K562 (cell line): ENCODE measurements around the gene ACVR1C. TPM values are rescaled to one million over a fixed set of nuclear protein-coding genes. Genes with fewer than 3 reads are reported as not detected.

Source experiments
- ATAC-seq: fragments of 200-7000 bp; cut with Tn5 transposase; 3 replicates; pipeline ENCODE4 v1.9.1; 2020; ENCODE audit warnings: moderate library complexity
- BruUV-seq: library from RNA; stranded (reverse); fragments of 400-500 nt; replicated peaks from 2 replicates; lab custom pipeline; 2021; lab: Mats Ljungman, UMichigan
- CTCF ChIA-PET: fragments of 300-600 bp; formaldehyde crosslinking; extraction: SDS; loops from one replicate; lab custom pipeline; 2021; ENCODE audit warnings: low intra/inter-chr PET ratio; lab: Yijun Ruan, JAX
- POLR2A ChIA-PET: fragments of 300-600, 350-650 bp; sonication (Branson Sonifier 250); formaldehyde crosslinking; extraction: SDS; loops from one replicate; lab custom pipeline; 2021; ENCODE audit warnings: antibody characterized with exemption, inconsistent platforms; lab: Yijun Ruan, JAX
- DNase-seq, 4 experiments: peaks; one replicate each; pipeline versions ENCODE4 v3.0.0 to v3.0.0-alpha.2; 2011 to 2018; ENCODE audit warnings: low spot score in 3 of 4, mixed read lengths in 3 of 4; ENCODE audit errors: extremely low read depth in 1 of 4
- FAIRE-seq: peaks from 2 replicates; lab custom pipeline; 2011; peaks lifted over from hg19 to GRCh38; lab: Jason Lieb, UNC
- H2AFZ ChIP-seq: 2 replicates; pipeline ENCODE4 v1.6.0; 2011; ENCODE audit warnings: low read depth, low read length, control low read depth, inconsistent platforms
- H3K27ac ChIP-seq: fragments of 200-600 bp; 3 replicates; pipeline ENCODE4 v1.8.0; 2011; ENCODE audit warnings: low read depth, mild to moderate bottlenecking, control low read depth, inconsistent platforms, low read length, moderate library complexity, mixed read lengths; ENCODE audit errors: extremely low read depth
- H3K27me3 ChIP-seq, 2 experiments: fragments of 300-600 bp in 1 of 2; 2 replicates in 1 of 2; 3 replicates in 1 of 2; pipeline versions ENCODE4 v1.6.0 to v1.8.0; 2011; ENCODE audit warnings: inconsistent platforms in 2 of 2, low read length in 2 of 2, mild to moderate bottlenecking in 1 of 2, mixed read lengths in 1 of 2, moderate library complexity in 1 of 2; ENCODE audit not compliant: control insufficient read depth in 2 of 2, insufficient read depth in 2 of 2
- H3K36me3 ChIP-seq: fragments of 300-600 bp; 3 replicates; pipeline ENCODE4 v1.8.0; 2011; ENCODE audit warnings: mild to moderate bottlenecking, low read length, inconsistent platforms; ENCODE audit not compliant: control insufficient read depth, insufficient read depth
- H3K4me1 ChIP-seq, 2 experiments: fragments of 200-600 bp in 1 of 2; replicated peaks in 1 of 2; 2 replicates in 1 of 2; 3 replicates in 1 of 2; pipeline versions ENCODE4 v1.5.1 to v1.8.0; 2011; ENCODE audit warnings: inconsistent platforms in 2 of 2, low read length in 2 of 2, mild to moderate bottlenecking in 1 of 2, mixed read lengths in 1 of 2, moderate library complexity in 1 of 2; ENCODE audit not compliant: control insufficient read depth in 2 of 2, insufficient read depth in 2 of 2
- H3K4me2 ChIP-seq: 2 replicates; pipeline ENCODE4 v1.6.1; 2011; ENCODE audit warnings: low read length, control low read depth, inconsistent platforms, mixed read lengths; ENCODE audit not compliant: insufficient read depth
- H3K4me3 ChIP-seq: fragments of 200-600 bp; sonication (generic), shearing (Covaris generic); 2 replicates; pipeline ENCODE4 v1.5.1; 2016; ENCODE audit warnings: control low read depth, inconsistent platforms
- H3K79me2 ChIP-seq: fragments of 200-600 bp; 3 replicates; pipeline ENCODE4 v1.8.0; 2011; ENCODE audit warnings: low read length, inconsistent platforms; ENCODE audit not compliant: control insufficient read depth, insufficient read depth
- H3K9ac ChIP-seq, 2 experiments: 2 replicates each; pipeline versions ENCODE4 v1.6.0 to v1.6.1; 2011; ENCODE audit warnings: low read depth in 2 of 2, low read length in 2 of 2, control low read depth in 1 of 2, inconsistent platforms in 1 of 2, mild to moderate bottlenecking in 1 of 2, mixed read lengths in 1 of 2; ENCODE audit not compliant: insufficient read depth in 1 of 2
- H3K9me1 ChIP-seq: one replicate; pipeline ENCODE4 v1.6.0; 2011; ENCODE audit warnings: inconsistent platforms, mild to moderate bottlenecking, low read length, moderate library complexity; ENCODE audit not compliant: control insufficient read depth, insufficient read depth
- H3K9me3 ChIP-seq: replicated peaks from 2 replicates; pipeline ENCODE4 v1.5.1; 2011; ENCODE audit warnings: low read depth, low read length, inconsistent platforms; ENCODE audit not compliant: control insufficient read depth, insufficient read depth
- H4K20me1 ChIP-seq: replicated peaks from 2 replicates; pipeline ENCODE4 v1.6.1; 2011; ENCODE audit warnings: low read length, inconsistent platforms, mixed read lengths; ENCODE audit not compliant: control insufficient read depth, insufficient read depth
- ARNT ChIP-seq, 2 experiments: fragments of 450-650 bp; IDR thresholded peaks; 2 replicates each; pipeline ENCODE4 v1.6.1; 2016; ENCODE audit warnings: mild to moderate bottlenecking in 1 of 2
- BHLHE40 ChIP-seq: IDR thresholded peaks from 2 replicates; pipeline ENCODE4 v1.6.1; 2011; ENCODE audit warnings: low read length, improper control_type of control experiment
- CBFA2T3 ChIP-seq: fragments of 450-650 bp; IDR thresholded peaks from 2 replicates; pipeline ENCODE4 v1.6.1; 2017
- CCNT2 ChIP-seq: IDR thresholded peaks from 2 replicates; pipeline ENCODE4 v1.6.1; 2011; ENCODE audit warnings: borderline replicate concordance, low read depth, mild to moderate bottlenecking, moderate library complexity, mixed read lengths, low read length; ENCODE audit not compliant: insufficient read length; ENCODE audit errors: extremely low read depth
- ESRRB ChIP-seq: fragments of 250-450 bp; sonication (Bioruptor Pico); IDR thresholded peaks from 2 replicates; pipeline ENCODE4 v1.5.0; 2020; ENCODE audit warnings: mild to moderate bottlenecking, moderate library complexity, borderline replicate concordance
- FOXJ3 ChIP-seq: sonication (generic); formaldehyde crosslinking; IDR thresholded peaks from 2 replicates; pipeline ENCODE4 v1.4.0; 2020; ENCODE audit warnings: mild to moderate bottlenecking, missing genetic modification reagents
- LARP7 ChIP-seq: fragments of 450-650 bp; IDR thresholded peaks from 2 replicates; pipeline ENCODE4 v1.6.1; 2016
- NFE2 ChIP-seq: IDR thresholded peaks from 2 replicates; pipeline ENCODE4 v1.6.1; 2014; ENCODE audit warnings: antibody characterized with exemption, low read depth
- PRDM10 ChIP-seq: fragments of 450-650 bp; IDR thresholded peaks from 2 replicates; pipeline ENCODE4 v1.6.1; 2018; ENCODE audit not compliant: partially characterized antibody
- RAD21 ChIP-seq, 2 experiments: fragments of 250-450 bp in 1 of 2; fragments of 450-650 bp in 1 of 2; sonication (Bioruptor Pico) in 1 of 2; formaldehyde crosslinking in 1 of 2; IDR thresholded peaks in 1 of 2; conservative IDR thresholded peaks in 1 of 2; 2 replicates each; pipeline versions ENCODE4 v1.4.0 to v1.8.0; 2020 to 2022; ENCODE audit warnings: mild to moderate bottlenecking in 2 of 2, moderate library complexity in 1 of 2
- RBM34 ChIP-seq: fragments of 200-400 bp; formaldehyde crosslinking; IDR thresholded peaks from 2 replicates; pipeline ENCODE4 v1.6.1; 2018; ENCODE audit warnings: low read length, borderline replicate concordance; ENCODE audit not compliant: insufficient read depth
- RBM39 ChIP-seq: fragments of 200-400 bp; formaldehyde crosslinking; optimal IDR thresholded peaks from 2 replicates; pipeline ENCODE3; 2018; ENCODE audit warnings: low read depth, low read length
- TFAP4 ChIP-seq: sonication (generic); formaldehyde crosslinking; IDR thresholded peaks from 2 replicates; pipeline ENCODE4 v1.8.0; 2022; ENCODE audit warnings: missing genetic modification reagents, mild to moderate bottlenecking, moderate library complexity, borderline replicate concordance
- WGBS: fragments of 100-300 bp; shearing (Covaris generic); methylation state at CpG from one replicate; pipeline ENCODE4 v1.1.6; 2016; ENCODE audit warnings: low coverage, mixed read lengths; ENCODE audit not compliant: insufficient coverage; ENCODE audit errors: missing lambda C conversion rate; 5-methylcytosine and 5-hydroxymethylcytosine counted together
- in situ Hi-C: fragments of 300-500 bp; cut with MboI; formaldehyde crosslinking; loops from 4 replicates; pipeline ENCODE4 v1.15.0; 2018; ENCODE audit warnings: inconsistent platforms, mixed read lengths
- intact Hi-C: fragments of 100-400 bp; cut with micrococcal nuclease; formaldehyde crosslinking; loops from 2 replicates; pipeline ENCODE4 v1.14.2; 2022
- polyA plus RNA-seq, 8 experiments: library from polyadenylated mRNA; depleted of rRNA in 4 of 8; stranded (reverse) in 5 of 8; unstranded in 3 of 8; fragments of >200 nt; fragmentation: Nextera tagmentation in 2 of 8; fragmentation: Illumina TruSeq in 1 of 8; extraction: Ambion mirVana in 2 of 8; extraction: Trizol in 1 of 8; gene quantifications; 2 replicates each; pipeline versions ENCODE4 v1.2.1 to v1.2.3, GENCODE V29; 2011 to 2014; ENCODE audit warnings: inconsistent platforms in 1 of 8, missing spikeins in 1 of 8
- total RNA-seq, 7 experiments: library from RNA; depleted of rRNA in 6 of 7; stranded (reverse); fragments of >200 nt in 6 of 7; fragmentation: Illumina TruSeq in 2 of 7; extraction: Trizol in 2 of 7; gene quantifications; 2 replicates each; pipeline versions ENCODE4 v1.2.1 to v1.2.3, GENCODE V29; 2011 to 2021; ENCODE audit warnings: low replicate concordance in 1 of 7

Gene ACVR1C
- total and polyA plus RNA-seq, 9 of the 15 experiments (the other 6 are each of a cell fraction or from before 2014, with no cell fraction given), result 0.05 to 0.58 (median 0.28) TPM

GRCh38 chr2:157489983-157490382, 138.7 kb downstream of the ACVR1C start (continued):
- TF ChIP-seq ARNT (IDR thresholded peaks at IDR 0.05) (no peak), BHLHE40 (no peak), NFE2 (peak; percentile 67), ESRRB (CRISPR knock-in tag) (no peak)

GRCh38 chr2:157488877-157489276, 139.8 kb downstream of the ACVR1C start:
- Histone ChIP-seq H3K9me1 (no peaks in the 10 kb centered on the region), H3K27ac (no peak overlapping the region), H2AFZ (no peak overlapping the region), H3K36me3 (no peaks in the 10 kb centered on the region), H3K4me1 (no peaks in the 10 kb centered on the region), H4K20me1 (no peaks in the 10 kb centered on the region), H3K27me3 (peaks cover 3 to 11% of the 10 kb centered on the region in 2 experiments; a peak in 3 of 5 replicates), H3K4me2 (no peak overlapping the region), H3K4me3 (no peak overlapping the region), H3K9ac (no peak overlapping the region), H3K79me2 (no peaks in the 10 kb centered on the region), H3K9me3 (no peaks in the 10 kb centered on the region)
- POLR2A ChIA-PET, result interaction anchor here (0.8 to 0.9 kb wide), 2 partner anchors 16 to 178 kb away, joined by 3 read pairs; no protein-coding TSS in a partner anchor
- no TSS peak for BruUV-seq
- 0% methylated on average over 3 of the region's 3 CpGs for WGBS
- in situ Hi-C loops (loop anchor here (25.0 kb wide), 1 partner anchor 1248 kb away; no protein-coding TSS in a partner anchor), intact Hi-C loops (no loop called here)
- DNase-seq (no peak), ATAC-seq (no peak), FAIRE-seq (no peak)
- CTCF ChIA-PET, result no interaction called here
- no peak for TF ChIP-seq PRDM10
- TF ChIP-seq RBM39, result no peak
- TF ChIP-seq LARP7, result no peak
- TF ChIP-seq FOXJ3, result no peak
- TF ChIP-seq CCNT2, result no peak
- no peak for TF ChIP-seq TFAP4 (CRISPR knock-in tag)
- TF ChIP-seq RAD21 (CRISPR knock-in tag; conservative IDR thresholded peaks at IDR 0.05 in 1 of 2, IDR thresholded peaks at IDR 0.05 in 1 of 2), result no peak
- no peak for TF ChIP-seq RBM34
- no peak for TF ChIP-seq CBFA2T3
